ENCODE measurements around the gene IL34.

- TF ChIP-seq CTCF (conservative IDR thresholded peaks at IDR 0.05; ENCODE audit: low read length) (no peak), EZH2phosphoT487 (IDR thresholded peaks at IDR 0.05; ENCODE audit: borderline replicate concordance, low read depth, low read length) (no peak)
Observed at GRCh38 chr16:70709457-70709856, 63.1 kb downstream of the IL34 start.

Measured in OCI-LY7 (cell line).